HEK293 (cell line): ENCODE measurements around the gene ARAP1.

Source experiments
- CTCF ChIA-PET: fragments of 350-600 bp; formaldehyde crosslinking; extraction: SDS; loops from one replicate; lab custom pipeline; 2021; ENCODE audit warnings: antibody characterized with exemption; lab: Yijun Ruan, JAX
- POLR2A ChIA-PET: fragments of 300-600 bp; formaldehyde crosslinking; extraction: SDS; loops from one replicate; lab custom pipeline; 2020; ENCODE audit warnings: antibody characterized with exemption, inconsistent platforms; lab: Yijun Ruan, JAX
- H3K27ac ChIP-seq: fragments of 200-500 bp; sonication (Bioruptor generic); 2 replicates; pipeline ENCODE4 v1.5.1; 2014; ENCODE audit warnings: low read depth, low read length, control low read depth, inconsistent platforms; ENCODE audit errors: extremely low read depth
- H3K36me3 ChIP-seq, 2 experiments: fragments of 200-500 bp in 1 of 2; sonication (Bioruptor generic) in 1 of 2; 1 replicate in 1 of 2; 2 replicates in 1 of 2; pipeline ENCODE4 v1.5.1; 2014 to 2017; ENCODE audit warnings: inconsistent platforms in 2 of 2, low read length in 2 of 2; ENCODE audit not compliant: control insufficient read depth in 2 of 2, insufficient read depth in 1 of 2
- H3K4me1 ChIP-seq: fragments of 200-500 bp; sonication (Bioruptor generic); 2 replicates; pipeline ENCODE4 v1.5.1; 2014; ENCODE audit warnings: mild to moderate bottlenecking, low read length, inconsistent platforms; ENCODE audit not compliant: control insufficient read depth, insufficient read depth
- H3K4me3 ChIP-seq: 2 replicates; pipeline ENCODE4 v1.5.1; 2011; ENCODE audit warnings: low read depth, mild to moderate bottlenecking, control low read depth, low read length, moderate library complexity
- H3K9me3 ChIP-seq: fragments of 200-500 bp; sonication (Bioruptor generic); 2 replicates; pipeline ENCODE4 v1.5.1; 2014; ENCODE audit warnings: low read depth, low read length, inconsistent platforms; ENCODE audit not compliant: control insufficient read depth, insufficient read depth
- PRDM4 ChIP-seq: fragments of 450-650 bp; formaldehyde crosslinking; IDR thresholded peaks from 2 replicates; pipeline ENCODE4 v1.5.1; 2017; ENCODE audit warnings: missing biosample characterization, missing genetic modification characterization
- TSHZ1 ChIP-seq: fragments of 450-650 bp; formaldehyde crosslinking; IDR thresholded peaks from 2 replicates; pipeline ENCODE4 v1.5.1; 2016; ENCODE audit warnings: missing biosample characterization, missing genetic modification characterization, borderline replicate concordance
- ZBTB20 ChIP-seq: fragments of 450-650 bp; formaldehyde crosslinking; IDR thresholded peaks from 2 replicates; pipeline ENCODE4 v1.5.1; 2016; ENCODE audit warnings: missing biosample characterization, missing genetic modification characterization
- ZNF221 ChIP-seq: fragments of 450-650 bp; formaldehyde crosslinking; IDR thresholded peaks from 2 replicates; pipeline ENCODE4 v1.5.1; 2017; ENCODE audit warnings: missing biosample characterization, missing genetic modification characterization, borderline replicate concordance
- ZNF223 ChIP-seq: fragments of 450-650 bp; formaldehyde crosslinking; IDR thresholded peaks from 2 replicates; pipeline ENCODE4 v1.5.1; 2016; ENCODE audit warnings: missing biosample characterization, missing genetic modification characterization
- ZNF248 ChIP-seq: fragments of 450-650 bp; formaldehyde crosslinking; IDR thresholded peaks from 2 replicates; pipeline ENCODE4 v1.5.1; 2017; ENCODE audit warnings: missing biosample characterization, missing genetic modification characterization
- ZNF324 ChIP-seq: fragments of 450-650 bp; formaldehyde crosslinking; IDR thresholded peaks from 2 replicates; pipeline ENCODE4 v1.5.1; 2016; ENCODE audit warnings: missing biosample characterization, missing genetic modification characterization
- ZNF362 ChIP-seq: fragments of 450-650 bp; formaldehyde crosslinking; IDR thresholded peaks from 2 replicates; pipeline ENCODE4 v1.5.1; 2016; ENCODE audit warnings: missing biosample characterization, missing genetic modification characterization
- ZNF37A ChIP-seq: fragments of 450-650 bp; IDR thresholded peaks from 2 replicates; pipeline ENCODE4 v1.5.1; 2018; ENCODE audit warnings: missing biosample characterization, missing genetic modification characterization
- ZNF398 ChIP-seq: fragments of 450-650 bp; formaldehyde crosslinking; IDR thresholded peaks from 2 replicates; pipeline ENCODE4 v1.5.1; 2017; ENCODE audit warnings: missing biosample characterization, missing genetic modification characterization
- ZNF530 ChIP-seq: fragments of 450-650 bp; formaldehyde crosslinking; IDR thresholded peaks from 2 replicates; pipeline ENCODE4 v1.5.1; 2016; ENCODE audit warnings: low read depth, missing biosample characterization, missing genetic modification characterization
- ZNF785 ChIP-seq: fragments of 450-650 bp; formaldehyde crosslinking; IDR thresholded peaks from 2 replicates; pipeline ENCODE4 v1.5.1; 2016; ENCODE audit warnings: missing biosample characterization, missing genetic modification characterization
- ZNF791 ChIP-seq: fragments of 450-650 bp; formaldehyde crosslinking; IDR thresholded peaks from 2 replicates; pipeline ENCODE4 v1.5.1; 2016; ENCODE audit warnings: missing biosample characterization, missing genetic modification characterization
- ZXDB ChIP-seq: fragments of 450-650 bp; formaldehyde crosslinking; IDR thresholded peaks from 2 replicates; pipeline ENCODE4 v1.5.1; 2016; ENCODE audit warnings: missing biosample characterization, missing genetic modification characterization

Gene ARAP1

GRCh38 chr11:72755713-72756285 is 3.6 kb upstream of the ARAP1 start (continued):
- TF ChIP-seq ZBTB20 (tag by site-specific recombination) = no peak
- no peak for TF ChIP-seq ZNF221 (tag by site-specific recombination)
- no peak for TF ChIP-seq ZNF324 (tag by site-specific recombination)
- TF ChIP-seq PRDM4 (tag by site-specific recombination) = no peak
- no peak for TF ChIP-seq ZNF791 (tag by site-specific recombination)
- TF ChIP-seq ZNF398 (tag by site-specific recombination) = 0 out of 2 replicates have a peak, but pooled peaks have one; percentile 11
- TF ChIP-seq, all 188 proteins: peak for 5

- CTCF ChIA-PET = no interaction called here
- peaks cover 6% of the 10 kb centered on the region for H3K4me1 ChIP-seq
- no peak overlapping the region for H3K27ac ChIP-seq
- POLR2A ChIA-PET = no interaction called here
- TF ChIP-seq ZNF223 (tag by site-specific recombination) = no peak
- no peak for TF ChIP-seq ZNF530 (tag by site-specific recombination)
- no peak for TF ChIP-seq ZNF37A (tag by site-specific recombination)
- no peak for TF ChIP-seq ZNF785
- no peak for TF ChIP-seq ZNF362 (tag by site-specific recombination)
- no peak for TF ChIP-seq TSHZ1
- no peak for TF ChIP-seq ZXDB (tag by site-specific recombination)
- no peak for TF ChIP-seq ZNF248
- no peaks in the 10 kb centered on the region for H3K9me3 ChIP-seq
- H3K4me3 ChIP-seq = no peak overlapping the region
- H3K36me3 ChIP-seq = peaks cover 0 to 25% of the 10 kb centered on the region in 2 experiments; a peak in 1 of 3 replicates
These were observed 2.4 kb upstream of the ARAP1 start for GRCh38 chr11:72754544-72755155.
